LNCaP clone FGC (cell line): ENCODE data around the gene FGFBP2.
"Not testable (repeated sequence)": the region's sequence is repeated elsewhere in the genome, so short reads cannot be mapped to it uniquely, and the experiment has no call there.

Experiments
- DNase-seq: peaks from one replicate; pipeline ENCODE4 v3.0.0-alpha.2; 2011; ENCODE audit warnings: low read depth
- H3K4me3 ChIP-seq: 2 replicates; pipeline ENCODE4 v1.5.1; 2011; ENCODE audit warnings: mild to moderate bottlenecking, low read depth, low read length, control low read depth
- TF ChIP-seq, protein P1 (sequence below): IDR thresholded peaks from 2 replicates; pipeline ENCODE4 v1.5.1; 2012; ENCODE audit warnings: mild to moderate bottlenecking; ENCODE audit not compliant: control insufficient read depth, insufficient read depth; ENCODE audit errors: extremely low read depth

The FGFBP2 gene

DNA sequence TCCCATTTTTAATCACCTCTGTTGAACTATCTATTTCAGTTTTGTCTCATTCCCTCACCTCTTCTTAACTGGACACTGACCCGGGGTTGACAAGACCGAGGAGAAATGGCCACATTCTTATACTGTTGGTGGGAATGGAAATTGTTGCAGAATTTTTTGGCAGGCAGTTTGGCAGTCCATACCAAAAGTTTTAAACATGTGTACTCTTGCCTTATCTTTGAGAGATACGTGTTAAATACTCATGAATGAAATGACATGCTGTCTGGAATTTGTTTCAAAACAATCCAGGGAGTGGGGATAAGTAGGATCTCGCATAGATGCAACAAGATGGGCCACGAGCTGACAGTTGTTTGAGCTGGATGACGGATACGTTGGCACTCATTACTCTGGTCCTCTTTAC lies 36.5 kb downstream of the FGFBP2 start:
- TF ChIP-seq, protein P1, sequence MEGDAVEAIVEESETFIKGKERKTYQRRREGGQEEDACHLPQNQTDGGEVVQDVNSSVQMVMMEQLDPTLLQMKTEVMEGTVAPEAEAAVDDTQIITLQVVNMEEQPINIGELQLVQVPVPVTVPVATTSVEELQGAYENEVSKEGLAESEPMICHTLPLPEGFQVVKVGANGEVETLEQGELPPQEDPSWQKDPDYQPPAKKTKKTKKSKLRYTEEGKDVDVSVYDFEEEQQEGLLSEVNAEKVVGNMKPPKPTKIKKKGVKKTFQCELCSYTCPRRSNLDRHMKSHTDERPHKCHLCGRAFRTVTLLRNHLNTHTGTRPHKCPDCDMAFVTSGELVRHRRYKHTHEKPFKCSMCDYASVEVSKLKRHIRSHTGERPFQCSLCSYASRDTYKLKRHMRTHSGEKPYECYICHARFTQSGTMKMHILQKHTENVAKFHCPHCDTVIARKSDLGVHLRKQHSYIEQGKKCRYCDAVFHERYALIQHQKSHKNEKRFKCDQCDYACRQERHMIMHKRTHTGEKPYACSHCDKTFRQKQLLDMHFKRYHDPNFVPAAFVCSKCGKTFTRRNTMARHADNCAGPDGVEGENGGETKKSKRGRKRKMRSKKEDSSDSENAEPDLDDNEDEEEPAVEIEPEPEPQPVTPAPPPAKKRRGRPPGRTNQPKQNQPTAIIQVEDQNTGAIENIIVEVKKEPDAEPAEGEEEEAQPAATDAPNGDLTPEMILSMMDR: no peak
- no peak for DNase-seq

DNA sequence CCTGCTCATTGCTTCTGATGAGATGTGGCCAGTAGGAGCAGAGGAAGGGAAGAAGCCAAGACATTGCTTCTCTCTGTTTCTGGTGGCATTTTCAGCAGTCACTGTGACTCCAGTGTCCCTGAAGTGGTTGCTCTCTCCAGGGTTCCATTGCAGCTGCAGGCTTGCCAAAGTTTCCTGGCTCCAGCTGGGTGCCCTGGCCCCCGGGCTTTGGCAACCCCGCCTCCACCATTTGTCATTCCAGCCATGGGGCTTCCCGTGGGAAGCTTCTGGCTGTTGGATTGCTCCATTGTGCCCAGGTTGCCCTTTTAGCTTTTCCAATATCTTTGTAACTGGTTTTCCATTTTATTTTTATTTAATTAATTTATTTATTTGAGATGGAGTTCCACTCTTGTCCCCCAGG lies 37.1 kb downstream of the FGFBP2 start:
- no peak for DNase-seq
- TF ChIP-seq, protein P1: no peak
- no peak overlapping the region for H3K4me3 ChIP-seq

More for the DNA sequence above, 36.5 kb downstream of the FGFBP2 start:
- H3K4me3 ChIP-seq: no peak overlapping the region

DNA sequence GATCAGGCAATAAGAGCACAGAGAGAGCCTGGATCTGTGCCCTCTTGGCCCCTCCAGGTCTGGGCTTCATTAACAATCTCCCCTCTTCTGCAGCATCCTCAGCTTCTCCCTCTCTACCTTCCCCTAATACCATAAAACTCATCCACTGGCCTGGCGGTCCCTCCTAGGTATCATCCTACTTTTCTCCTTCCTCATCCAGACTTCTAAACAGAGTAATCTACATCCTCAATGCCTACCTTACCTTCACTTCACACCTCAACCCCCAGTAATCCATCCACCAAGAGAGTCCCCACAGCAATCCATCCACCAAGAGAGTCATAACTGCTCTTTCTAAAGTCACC lies 41.4 kb downstream of the FGFBP2 start:
- no peak overlapping the region for H3K4me3 ChIP-seq
- TF ChIP-seq, protein P1: no peak
- no peak for DNase-seq

DNA sequence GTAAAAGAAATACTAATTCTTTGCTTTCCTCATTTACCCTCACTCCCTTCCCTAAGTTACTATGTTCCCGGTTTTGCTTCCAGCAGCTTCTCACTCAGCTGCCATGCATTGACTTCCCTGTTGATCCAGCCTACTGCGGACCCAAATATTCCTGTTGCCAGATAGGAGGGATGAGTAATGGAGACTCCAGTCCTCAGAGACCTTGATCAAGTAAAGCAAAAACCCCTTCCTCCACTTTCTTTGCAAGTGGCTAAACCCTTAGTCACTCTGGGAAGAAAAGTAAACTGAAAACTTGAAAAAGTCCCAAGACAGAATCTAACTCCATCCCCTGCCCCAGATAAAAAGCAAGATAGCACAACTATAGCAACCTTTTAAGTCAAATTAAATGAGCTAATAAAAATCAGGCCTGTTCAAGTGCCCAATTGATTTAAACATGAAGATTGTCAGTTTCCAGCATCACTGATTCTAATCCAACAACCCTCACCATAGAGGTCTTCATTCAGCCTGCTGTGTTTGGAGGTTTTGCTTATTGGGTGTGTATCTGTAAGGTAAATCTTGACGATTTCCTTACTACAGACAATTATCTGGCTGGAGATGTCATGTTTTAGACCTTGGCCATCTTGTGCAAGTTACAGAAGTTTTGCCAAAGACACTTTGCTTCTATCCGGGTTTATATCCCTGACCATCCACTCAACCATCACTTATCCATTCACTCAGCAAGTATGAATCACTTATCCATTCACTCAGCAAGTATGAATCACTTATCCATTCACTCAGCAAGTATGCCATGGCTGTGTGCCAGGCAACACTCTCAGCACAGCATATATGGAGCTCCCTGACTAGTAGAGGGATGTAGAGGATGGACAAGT lies 42.0 kb downstream of the FGFBP2 start:
- TF ChIP-seq, protein P1: no peak
- no peak for DNase-seq
- no peak overlapping the region for H3K4me3 ChIP-seq

DNA sequence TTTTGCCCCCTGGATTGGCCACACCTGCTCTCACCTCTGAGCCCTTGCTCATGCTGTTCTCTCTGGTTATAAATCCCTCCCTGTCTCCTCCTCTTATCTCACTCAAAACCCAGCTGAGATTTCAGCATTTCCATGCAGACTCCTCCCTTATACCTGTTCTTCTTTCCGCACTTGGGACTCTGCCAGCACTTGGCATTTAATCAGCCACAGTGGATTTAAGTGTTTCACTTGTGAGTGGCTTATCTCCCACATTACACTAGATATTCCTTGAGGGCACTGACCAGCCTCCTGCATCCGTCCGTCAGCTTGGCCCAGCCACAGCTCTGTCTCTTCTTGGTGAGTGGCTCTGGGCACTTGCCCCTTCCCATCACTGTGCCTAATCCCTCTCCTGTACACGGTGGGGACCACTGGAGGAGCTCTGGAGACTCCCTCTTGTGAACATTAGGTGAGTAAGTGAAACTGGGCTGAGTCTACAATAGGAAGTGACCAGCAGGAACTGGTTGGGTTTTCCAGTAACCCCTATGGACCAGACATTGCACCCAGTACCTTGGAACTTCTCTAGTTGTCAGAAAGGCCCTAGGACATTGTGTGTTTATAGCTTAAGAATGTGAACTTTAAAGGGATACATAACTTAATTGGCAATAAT lies 44.4 kb downstream of the FGFBP2 start:
- no peak overlapping the region for H3K4me3 ChIP-seq
- peak; percentile 7 for DNase-seq
- TF ChIP-seq, protein P1: no peak

DNA sequence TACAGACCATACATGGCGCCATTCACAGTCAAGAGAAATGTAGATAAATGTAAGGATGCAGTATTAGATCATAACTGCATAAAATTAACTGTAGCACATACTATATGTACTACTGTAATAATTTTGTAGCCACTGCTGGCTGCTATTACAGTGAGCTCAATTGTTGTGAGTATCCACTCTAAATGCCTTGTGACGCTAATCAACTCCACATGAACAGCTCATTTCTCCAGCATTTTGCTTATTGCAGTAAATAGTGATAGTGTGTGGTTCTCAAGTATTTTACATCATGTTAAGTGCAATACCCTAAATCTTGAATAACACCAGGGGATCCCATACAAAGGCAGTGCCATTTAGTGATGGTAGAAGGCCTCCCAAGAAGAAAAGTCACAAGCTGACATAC lies 45.7 kb downstream of the FGFBP2 start:
- no peak for DNase-seq
- no peak overlapping the region for H3K4me3 ChIP-seq
- TF ChIP-seq, protein P1: no peak

DNA sequence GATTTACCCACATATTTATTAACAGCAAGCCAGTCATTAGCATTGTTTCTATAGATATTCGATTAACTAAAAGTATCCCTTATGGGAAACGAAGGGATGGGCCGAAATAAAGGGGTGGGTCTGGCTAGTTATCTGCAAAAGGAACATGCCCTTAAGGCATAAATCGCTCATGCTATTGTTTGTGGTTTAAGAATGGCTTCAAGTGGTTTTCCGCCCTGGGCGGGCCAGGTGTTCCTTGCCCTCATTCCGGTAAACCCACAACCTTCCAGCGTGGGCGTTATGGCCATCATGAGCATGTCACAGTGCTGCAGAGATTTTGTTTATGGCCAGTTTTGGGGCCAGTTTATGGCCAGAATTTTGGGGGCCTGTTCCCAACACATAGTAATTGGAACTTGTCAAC lies 46.6 kb downstream of the FGFBP2 start:
- not testable (repeated sequence) for DNase-seq, H3K4me3 ChIP-seq
